IPS-15b (cell line): ENCODE measurements around the gene CACNB2.

ENCODE experiments used
- H3K27me3 ChIP-seq: one replicate; pipeline ENCODE4 v1.6.1; 2013; ENCODE audit warnings: low read length; ENCODE audit not compliant: control insufficient read depth, insufficient read depth
- H3K36me3 ChIP-seq: one replicate; pipeline ENCODE4 v1.6.1; 2013; ENCODE audit warnings: low read length; ENCODE audit not compliant: control insufficient read depth, insufficient read depth
- H3K4me1 ChIP-seq: one replicate; pipeline ENCODE4 v1.6.1; 2013; ENCODE audit warnings: mild to moderate bottlenecking, low read length; ENCODE audit not compliant: control insufficient read depth, insufficient read depth
- H3K4me3 ChIP-seq: one replicate; pipeline ENCODE4 v1.5.1; 2013; ENCODE audit warnings: low read depth, low read length
- H3K9ac ChIP-seq: one replicate; pipeline ENCODE4 v1.6.1; 2013; ENCODE audit warnings: low read depth, mild to moderate bottlenecking, low read length
- H3K9me3 ChIP-seq: one replicate; pipeline ENCODE4 v1.6.1; 2013; ENCODE audit warnings: mild to moderate bottlenecking, low read length; ENCODE audit not compliant: control insufficient read depth, insufficient read depth

The CACNB2 gene

GRCh38 chr10:18397906-18398305 is 257.7 kb downstream of the CACNB2 start:
- H3K27me3 ChIP-seq, result peaks cover 17% of the 10 kb centered on the region
- no peaks in the 10 kb centered on the region for H3K9me3 ChIP-seq
- H3K4me1 ChIP-seq, result peaks cover 5% of the 10 kb centered on the region
- H3K9ac ChIP-seq, result no peak overlapping the region
- no peak overlapping the region for H3K4me3 ChIP-seq
- no peaks in the 10 kb centered on the region for H3K36me3 ChIP-seq

GRCh38 chr10:18399158-18399557 is 258.9 kb downstream of the CACNB2 start:
- no peak overlapping the region for H3K9ac ChIP-seq
- no peak overlapping the region for H3K4me3 ChIP-seq
- H3K27me3 ChIP-seq, result peaks cover 17% of the 10 kb centered on the region
- no peaks in the 10 kb centered on the region for H3K36me3 ChIP-seq
- H3K4me1 ChIP-seq, result peaks cover 5% of the 10 kb centered on the region
- H3K9me3 ChIP-seq, result no peaks in the 10 kb centered on the region

GRCh38 chr10:18400201-18400905 is 260.1 kb downstream of the CACNB2 start:
- Histone ChIP-seq H3K36me3 (no peaks in the 10 kb centered on the region), H3K4me3 (peak overlapping the region; percentile 61), H3K9ac (peak overlapping the region; percentile 28), H3K9me3 (no peaks in the 10 kb centered on the region), H3K4me1 (peaks cover 5% of the 10 kb centered on the region), H3K27me3 (peaks cover 17% of the 10 kb centered on the region)

GRCh38 chr10:18400906-18401245 is 260.7 kb downstream of the CACNB2 start:
- peak overlapping the region; percentile 28 for H3K9ac ChIP-seq
- H3K27me3 ChIP-seq, result peaks cover 17% of the 10 kb centered on the region
- no peaks in the 10 kb centered on the region for H3K36me3 ChIP-seq
- H3K9me3 ChIP-seq, result no peaks in the 10 kb centered on the region
- H3K4me3 ChIP-seq, result peak overlapping the region; percentile 61
- peaks cover 5% of the 10 kb centered on the region for H3K4me1 ChIP-seq

GRCh38 chr10:18401416-18402195 is 261.4 kb downstream of the CACNB2 start:
- Histone ChIP-seq H3K36me3 (no peaks in the 10 kb centered on the region), H3K27me3 (peaks cover 17% of the 10 kb centered on the region), H3K4me3 (no peak overlapping the region), H3K4me1 (peaks cover 5% of the 10 kb centered on the region), H3K9ac (no peak overlapping the region), H3K9me3 (no peaks in the 10 kb centered on the region)

GRCh38 chr10:18402853-18403252 is 262.6 kb downstream of the CACNB2 start:
- Histone ChIP-seq H3K4me3 (no peak overlapping the region), H3K9ac (no peak overlapping the region), H3K9me3 (no peaks in the 10 kb centered on the region), H3K27me3 (peaks cover 17% of the 10 kb centered on the region), H3K36me3 (no peaks in the 10 kb centered on the region), H3K4me1 (peaks cover 5% of the 10 kb centered on the region)

GRCh38 chr10:18404530-18404929 is 264.3 kb downstream of the CACNB2 start:
- H3K27me3 ChIP-seq, result peaks cover 17% of the 10 kb centered on the region

GRCh38 chr10:18406136-18406535 is 265.9 kb downstream of the CACNB2 start:
- Histone ChIP-seq H3K9ac (no peak overlapping the region), H3K27me3 (peaks cover 13% of the 10 kb centered on the region), H3K9me3 (no peaks in the 10 kb centered on the region), H3K4me3 (no peak overlapping the region), H3K4me1 (peaks cover 2% of the 10 kb centered on the region), H3K36me3 (no peaks in the 10 kb centered on the region)

More at GRCh38 chr10:18404530-18404929, 264.3 kb downstream of the CACNB2 start:
- Histone ChIP-seq H3K36me3 (no peaks in the 10 kb centered on the region), H3K9ac (no peak overlapping the region), H3K4me1 (peaks cover 5% of the 10 kb centered on the region), H3K4me3 (no peak overlapping the region), H3K9me3 (no peaks in the 10 kb centered on the region)

GRCh38 chr10:18409599-18410397 is 269.6 kb downstream of the CACNB2 start:
- H3K36me3 ChIP-seq, result no peaks in the 10 kb centered on the region
- no peaks in the 10 kb centered on the region for H3K4me1 ChIP-seq
- no peak overlapping the region for H3K4me3 ChIP-seq
- no peaks in the 10 kb centered on the region for H3K9me3 ChIP-seq
- H3K27me3 ChIP-seq, result no peaks in the 10 kb centered on the region
- H3K9ac ChIP-seq, result no peak overlapping the region

- Histone ChIP-seq H3K9ac (no peak overlapping the region), H3K9me3 (no peaks in the 10 kb centered on the region), H3K27me3 (no peaks in the 10 kb centered on the region), H3K4me1 (no peaks in the 10 kb centered on the region), H3K36me3 (no peaks in the 10 kb centered on the region), H3K4me3 (no peak overlapping the region)
These were observed 273.8 kb downstream of the CACNB2 start for GRCh38 chr10:18414061-18414460.

- H3K4me1 ChIP-seq, result no peaks in the 10 kb centered on the region
- no peak overlapping the region for H3K4me3 ChIP-seq
These were observed 277.8 kb downstream of the CACNB2 start for GRCh38 chr10:18417950-18418527.

More at GRCh38 chr10:18417950-18418527, 277.8 kb downstream of the CACNB2 start:
- Histone ChIP-seq H3K36me3 (no peaks in the 10 kb centered on the region), H3K27me3 (no peaks in the 10 kb centered on the region), H3K9me3 (no peaks in the 10 kb centered on the region), H3K9ac (no peak overlapping the region)
